Stimulated activated CD8-positive, alpha-beta memory T cell treated with anti-CD3 and anti-CD28 coated beads, Interleukin-12 subunit alpha, Interleukin-12 subunit beta, amount 100 ng/mL, for 24 hours (primary cell): ENCODE measurements around the gene C4orf36.

Experiments used
- DNase-seq: peaks from one replicate; pipeline ENCODE4 v3.0.0-alpha.2; 2020; ENCODE audit errors: extremely low read depth

Gene C4orf36, protein sequence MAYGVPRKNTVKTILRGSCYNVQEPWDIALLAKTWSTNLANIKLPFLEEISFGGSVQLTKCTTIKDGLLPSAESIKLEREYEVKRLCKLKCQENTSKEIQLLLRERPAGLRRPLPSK

DNA sequence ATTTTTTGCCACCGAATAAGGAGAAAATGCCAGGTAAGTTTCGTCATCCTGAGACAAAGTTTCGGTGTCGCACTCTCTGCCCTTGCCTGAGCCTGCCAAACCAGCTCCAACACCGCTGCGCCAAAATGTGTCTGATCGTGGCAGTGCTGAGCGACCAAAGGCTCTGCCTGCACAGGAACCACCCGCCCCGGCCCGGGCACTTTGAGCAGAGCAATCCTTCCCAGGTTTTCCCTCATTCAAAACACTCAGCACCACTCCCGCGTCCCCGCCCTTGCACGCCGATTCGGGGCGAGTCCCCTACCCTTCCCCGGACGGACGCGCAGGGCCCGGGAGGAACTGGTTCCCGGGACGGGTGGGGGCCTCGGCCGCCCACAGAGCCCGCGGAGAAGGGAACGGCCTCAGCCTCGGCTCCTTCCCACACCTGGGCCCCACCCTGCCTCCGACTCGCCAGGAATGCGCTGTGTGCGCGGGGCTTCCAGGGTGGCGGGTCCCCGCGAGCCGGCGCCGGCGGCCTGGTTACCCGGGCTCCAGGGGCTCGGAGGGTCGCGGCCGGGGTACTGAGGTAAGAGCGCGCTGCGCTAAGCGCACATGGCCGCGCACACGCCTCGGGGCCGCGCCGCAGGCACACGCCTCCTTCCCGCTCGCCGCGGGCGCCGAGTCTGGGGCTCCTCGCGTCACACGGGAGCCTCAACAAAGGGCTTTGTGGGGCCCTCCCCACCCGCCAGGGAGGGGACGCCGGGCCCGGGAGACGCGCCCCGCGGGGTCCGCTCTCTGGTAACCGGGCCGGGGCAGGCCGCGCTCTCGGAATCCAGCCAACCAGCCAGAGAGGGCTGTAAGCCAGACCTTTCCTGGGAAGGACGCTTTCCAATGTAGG, at the start of gene C4orf36:
Gene C4orf36 (minus strand): TSS at position 661 of the 874 bp plus-strand sequence. CDS start 902 bp downstream, outside the sequence.
- no peak for DNase-seq

DNA sequence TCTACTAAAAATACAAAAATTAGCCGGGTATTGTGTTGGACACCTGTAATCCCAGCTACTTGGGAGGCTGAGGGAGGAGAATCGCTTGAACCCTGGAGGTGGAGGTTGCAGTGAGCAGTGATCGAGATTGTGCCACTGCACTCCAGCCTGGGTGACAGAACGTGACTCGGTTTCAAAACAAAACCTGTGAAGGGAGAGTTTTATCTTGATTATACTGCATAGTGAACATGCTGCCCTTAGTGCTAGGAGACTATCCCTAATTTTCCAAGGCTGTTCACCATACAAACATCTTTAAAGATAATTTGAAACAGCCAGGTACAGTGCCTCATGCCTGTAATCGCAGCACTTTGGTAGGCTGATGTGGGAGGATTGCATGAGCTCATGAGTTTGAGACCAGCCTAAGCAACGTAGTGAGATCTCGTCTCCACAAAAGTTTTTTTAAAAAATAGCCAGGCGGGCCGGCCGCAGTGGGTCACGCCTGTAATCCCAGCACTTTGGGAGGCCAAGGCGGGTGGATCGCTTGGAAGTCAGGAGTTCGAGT, 48.8 kb upstream of the C4orf36 start:
- DNase-seq: no peak

DNA sequence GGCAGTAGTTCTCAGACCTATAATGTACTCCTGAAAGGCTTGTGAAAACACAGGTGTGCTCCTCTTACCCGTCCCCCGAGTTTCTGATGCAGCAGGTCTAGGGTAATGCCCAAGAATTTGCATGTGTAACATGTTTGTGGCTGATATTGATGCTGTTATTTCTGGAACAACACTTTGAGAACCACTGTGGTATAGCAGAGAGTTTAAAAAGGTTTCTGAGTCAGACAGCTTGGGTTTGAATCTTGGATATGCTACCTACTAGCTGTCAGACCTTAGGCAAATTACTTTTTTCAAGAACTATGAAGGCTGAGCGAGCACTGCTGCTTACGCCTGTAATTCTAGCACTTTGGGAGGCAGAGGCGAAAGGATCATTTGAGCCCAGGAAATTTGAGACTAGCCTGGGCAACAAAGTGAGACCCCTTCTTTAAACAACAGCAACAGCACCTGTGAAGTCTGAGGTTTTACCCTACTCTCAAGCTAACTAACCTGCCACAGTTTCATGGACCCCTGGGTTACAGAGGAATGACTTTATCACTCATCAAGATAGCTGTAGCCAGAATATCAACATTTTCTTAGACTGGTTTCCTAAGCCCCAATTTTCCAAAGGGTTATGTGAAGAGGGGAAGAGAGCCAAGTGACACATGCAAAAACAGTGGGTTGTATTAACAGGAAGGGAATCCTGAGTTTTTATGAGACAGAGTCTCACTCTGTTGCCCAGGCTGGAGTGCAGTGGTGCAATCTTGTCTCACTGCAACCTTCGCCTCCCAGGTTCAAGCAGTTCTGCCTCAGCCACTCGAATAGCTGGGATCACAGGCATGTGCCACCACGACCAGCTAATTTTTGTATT, 47.7 kb upstream of the C4orf36 start:
- DNase-seq: no peak

DNA sequence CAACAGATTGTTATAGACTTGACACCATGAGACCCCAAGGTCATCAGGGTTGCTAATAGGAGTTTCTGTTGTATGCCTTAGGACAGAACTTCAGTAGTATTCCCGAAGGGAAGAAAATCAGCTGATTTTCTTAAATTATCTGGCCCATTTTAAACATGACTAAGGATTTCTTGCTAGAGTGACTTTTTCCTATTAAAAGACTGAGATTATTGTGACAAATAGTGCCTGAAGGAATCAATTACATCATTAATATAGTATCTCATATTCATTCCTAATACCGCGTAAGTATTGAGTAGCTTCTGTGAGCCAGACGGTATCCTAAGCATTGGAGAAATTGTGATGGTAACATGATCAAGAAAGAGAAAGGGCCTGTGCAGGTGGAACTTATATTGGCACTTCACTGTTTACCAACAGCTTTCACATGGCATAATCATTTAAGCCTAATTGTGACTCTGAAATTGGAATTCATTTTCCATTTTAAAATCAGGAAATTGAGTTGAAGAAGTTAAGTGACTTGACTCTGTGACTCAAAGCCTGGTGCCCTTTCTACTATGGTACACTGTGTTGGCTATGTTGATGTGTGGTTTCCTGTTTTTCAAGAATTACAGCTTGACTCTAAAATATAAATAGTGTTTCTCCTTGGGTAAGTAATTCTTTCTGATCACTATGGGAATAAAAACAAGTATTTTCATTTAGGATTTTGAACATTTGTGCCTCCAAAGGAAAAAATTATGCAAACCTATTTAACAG, 46.7 kb upstream of the C4orf36 start:
- DNase-seq: no peak

DNA sequence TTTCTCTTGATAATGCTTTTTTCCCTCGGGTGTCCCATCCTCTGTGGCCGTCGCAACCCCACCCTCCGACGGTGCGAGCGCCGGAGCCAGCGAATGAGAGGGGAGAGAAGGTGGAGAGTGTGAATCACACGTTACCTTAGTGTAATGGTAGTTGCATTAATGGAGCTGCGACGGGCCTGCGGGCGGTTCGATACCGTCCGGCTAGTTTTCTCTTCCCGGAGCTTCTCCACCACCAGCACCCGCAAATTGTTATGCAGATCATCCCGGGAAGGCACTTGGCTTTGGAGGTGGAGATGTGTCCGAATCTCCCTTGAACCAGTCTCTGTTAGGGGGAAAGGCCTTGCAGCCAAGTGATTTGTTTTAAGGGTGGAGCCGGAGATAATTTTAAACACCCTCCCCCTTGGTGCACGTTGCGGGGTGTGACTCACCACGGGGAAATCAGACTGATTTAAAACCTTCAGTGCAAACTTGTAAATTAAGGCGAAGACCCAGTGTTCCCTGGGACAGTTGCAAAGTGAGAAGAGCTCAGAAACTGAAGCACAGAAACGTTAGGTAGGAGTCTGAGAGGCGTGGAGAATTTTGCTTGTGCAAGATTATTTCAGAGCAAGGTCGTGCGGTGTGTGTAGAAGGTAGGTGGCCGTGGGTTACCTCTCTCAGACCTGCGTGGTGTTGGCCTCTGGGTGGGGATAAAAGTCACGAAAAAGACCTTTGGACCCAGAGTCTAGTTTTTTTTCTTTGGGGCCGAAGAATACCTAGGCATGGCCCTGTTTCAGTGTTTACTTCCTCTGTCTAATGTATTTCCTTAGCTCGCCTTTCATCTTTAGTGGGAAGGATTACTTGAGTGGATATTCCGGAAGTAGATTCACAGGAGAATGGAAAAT, 43.9 kb upstream of the C4orf36 start:
- peak; percentile 50 for DNase-seq

DNA sequence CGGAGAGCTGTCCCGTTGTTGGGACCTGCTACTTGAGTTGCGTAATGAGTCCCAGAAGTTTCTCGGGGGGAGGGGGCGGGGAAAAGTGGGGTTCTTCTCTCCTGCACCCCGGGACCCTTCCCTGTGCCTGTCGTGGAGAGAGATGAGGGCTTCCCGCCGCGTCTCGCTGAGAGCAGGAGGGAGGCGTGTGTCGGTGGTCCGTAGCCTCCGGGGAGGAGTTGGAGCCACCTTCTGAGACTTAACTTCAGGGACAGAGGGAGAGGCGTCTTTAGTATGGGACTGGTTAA, 43.3 kb upstream of the C4orf36 start:
- DNase-seq: no peak

DNA sequence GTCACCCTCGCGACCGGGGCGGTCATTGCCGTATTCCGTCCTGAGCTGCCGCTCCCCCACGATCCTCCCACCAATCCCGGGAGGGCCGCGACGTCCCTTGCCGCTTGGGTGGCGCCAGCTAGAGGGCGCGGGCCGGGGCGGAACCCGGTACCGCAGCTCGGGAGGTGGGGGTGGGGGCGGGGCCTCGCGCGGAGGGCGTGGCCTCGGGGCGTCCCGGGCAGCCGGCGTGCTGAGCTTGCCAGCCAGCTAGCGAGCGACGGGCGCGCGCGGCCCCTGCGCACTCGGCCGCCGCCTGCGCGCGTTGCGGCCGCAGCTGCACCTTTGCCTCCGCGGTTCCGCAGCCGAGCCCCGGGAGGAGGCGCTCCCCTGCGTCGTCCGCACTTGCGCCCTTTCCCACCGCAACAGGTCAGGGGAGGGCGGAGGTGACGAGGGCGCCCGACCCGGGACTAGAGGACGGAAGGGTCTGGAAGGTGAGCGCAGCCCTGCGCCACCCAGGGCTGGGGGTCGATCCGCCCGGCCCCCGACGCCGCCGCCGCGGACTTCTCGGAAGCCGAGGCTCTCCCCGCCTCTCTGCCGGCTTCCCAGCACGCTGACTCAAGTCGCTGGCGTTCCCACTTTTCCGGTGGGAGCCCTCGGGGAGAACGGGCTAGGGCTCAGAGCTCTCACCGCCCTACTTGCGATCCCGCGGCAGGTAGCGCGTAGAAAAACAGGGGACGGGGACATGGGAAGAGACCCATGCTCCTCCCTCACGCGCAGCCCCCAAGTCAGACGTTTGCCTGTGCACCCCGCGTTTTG, 42.7 kb upstream of the C4orf36 start, which contains the start of gene AFF1:
Gene AFF1 (plus strand): TSS at position 241 of the 795 bp plus-strand sequence. CDS start 13,523 bp downstream, outside the sequence.
- DNase-seq: peak; percentile 73

DNA sequence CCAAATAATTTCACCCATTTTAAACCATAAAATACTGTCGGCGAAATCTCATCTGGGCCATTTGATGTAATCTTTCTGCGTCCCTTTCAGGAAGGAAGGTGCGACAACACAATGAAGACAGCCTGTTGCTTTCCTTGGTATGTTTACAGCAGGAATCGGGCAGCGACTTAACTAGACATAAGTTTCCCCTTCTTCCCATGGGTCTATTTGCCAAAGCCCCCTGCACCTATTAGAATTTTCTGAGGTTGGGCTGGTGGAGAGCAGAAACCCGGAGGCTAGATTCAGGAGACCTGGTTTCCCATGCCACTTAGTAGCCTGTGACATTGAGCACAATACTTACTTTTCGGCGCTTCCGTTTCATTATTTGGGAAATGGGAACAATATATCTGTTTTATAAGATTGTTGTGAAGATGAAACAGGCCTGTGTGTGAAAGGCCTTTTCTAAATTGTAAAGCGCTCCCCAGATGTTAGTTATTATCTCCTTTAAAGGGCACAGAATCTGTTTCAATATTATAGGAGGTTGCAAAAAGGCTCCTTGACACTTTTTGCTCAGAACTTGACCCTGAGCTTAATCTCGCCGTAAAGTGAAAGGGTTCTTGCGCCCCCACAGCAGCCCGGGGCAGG, 42.0 kb upstream of the C4orf36 start:
- no peak for DNase-seq

DNA sequence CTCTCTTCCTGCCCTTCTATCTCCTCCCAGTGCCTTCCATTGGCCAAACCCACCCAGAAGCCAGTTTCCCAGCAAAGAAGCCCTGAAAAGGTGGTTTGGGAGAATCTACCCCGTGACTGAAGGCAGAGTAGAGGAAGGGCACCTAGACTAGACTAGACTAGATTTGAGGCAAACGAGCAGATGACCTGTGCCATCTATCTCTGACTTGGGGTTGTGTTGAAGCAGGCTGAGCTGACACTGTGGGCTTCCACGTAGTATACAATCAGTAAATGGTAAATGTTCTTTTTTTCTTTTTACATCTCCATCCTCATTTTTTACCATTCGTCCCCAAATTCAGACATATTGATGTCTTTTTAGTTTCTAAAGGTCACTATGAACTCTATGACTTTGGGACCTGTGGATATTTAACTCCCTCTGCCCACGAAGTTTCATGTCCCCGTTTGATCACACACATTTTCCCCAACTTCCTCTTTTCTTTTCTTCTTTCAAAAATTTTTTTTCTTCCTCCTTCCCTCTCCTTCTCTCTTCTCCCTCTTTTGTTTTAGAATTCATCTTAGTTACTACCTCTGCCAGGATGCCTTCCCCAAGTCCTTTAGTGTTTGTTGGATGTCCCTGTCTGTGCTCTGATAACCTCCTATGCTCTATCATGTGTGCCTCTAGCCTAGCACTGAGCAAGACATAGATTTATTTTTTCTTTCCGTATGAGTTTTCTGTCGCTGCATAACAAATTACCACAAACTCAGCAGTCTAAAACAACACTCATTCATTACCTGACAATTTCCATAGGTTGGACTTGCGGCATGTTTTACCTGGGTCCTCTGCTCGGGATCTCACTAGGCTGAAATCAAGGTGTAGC, 36.4 kb upstream of the C4orf36 start:
- no peak for DNase-seq

DNA sequence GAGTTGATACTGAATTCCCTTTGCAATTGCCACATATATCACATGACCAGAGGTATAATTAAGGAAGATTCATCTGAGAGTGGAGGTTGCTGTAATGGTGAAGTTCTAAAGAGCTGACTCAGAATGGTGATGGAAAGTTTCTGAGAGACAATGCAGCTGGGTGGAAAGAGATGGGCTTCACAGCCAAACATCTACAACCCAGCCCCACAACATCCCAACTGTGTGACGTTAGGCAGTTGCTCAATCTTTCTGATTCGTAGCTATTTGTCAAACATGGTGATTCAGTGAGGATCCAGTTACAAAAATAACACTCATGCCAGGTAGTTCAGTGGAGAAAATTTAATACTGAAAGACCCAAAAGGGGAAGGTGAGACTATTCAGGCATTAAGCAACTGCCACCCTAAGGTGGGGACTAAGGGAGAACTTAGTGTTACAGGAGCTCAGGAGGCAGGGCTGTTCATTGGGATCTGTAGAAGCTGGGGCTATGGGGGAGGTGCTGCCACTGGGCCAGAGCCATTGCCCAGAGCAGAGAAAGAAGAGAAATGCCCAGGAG, 35.7 kb upstream of the C4orf36 start:
- no peak for DNase-seq

DNA sequence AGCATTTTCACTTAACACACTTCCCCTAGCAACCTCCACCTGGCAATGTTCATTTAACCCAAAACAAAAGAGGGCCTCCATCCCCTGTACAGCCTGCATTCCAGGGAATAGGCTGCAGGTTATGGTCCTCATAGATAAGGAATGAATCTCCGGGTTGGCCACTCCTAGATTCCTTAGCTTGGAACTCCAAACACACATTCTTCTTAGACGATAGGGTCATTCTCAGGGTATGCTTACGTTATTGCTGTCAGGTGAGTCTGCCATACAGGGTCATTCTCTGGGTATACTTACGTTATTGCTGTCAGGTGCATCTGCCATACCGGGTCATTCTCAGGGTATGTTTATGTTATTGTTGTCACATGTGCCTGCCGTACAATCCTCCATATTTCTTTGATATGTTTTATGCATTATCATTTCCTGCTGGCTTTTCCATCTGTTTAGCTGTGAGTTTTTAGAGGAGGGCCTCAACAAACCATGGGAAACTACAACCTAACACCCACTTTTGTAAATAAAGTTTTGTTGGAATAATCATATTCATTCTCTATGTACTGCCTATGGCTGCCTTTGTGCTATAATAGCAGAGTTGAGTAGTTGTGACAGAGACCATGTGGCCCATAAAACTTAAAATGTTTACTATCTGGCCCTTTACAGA, 34.3 kb upstream of the C4orf36 start:
- no peak for DNase-seq

DNA sequence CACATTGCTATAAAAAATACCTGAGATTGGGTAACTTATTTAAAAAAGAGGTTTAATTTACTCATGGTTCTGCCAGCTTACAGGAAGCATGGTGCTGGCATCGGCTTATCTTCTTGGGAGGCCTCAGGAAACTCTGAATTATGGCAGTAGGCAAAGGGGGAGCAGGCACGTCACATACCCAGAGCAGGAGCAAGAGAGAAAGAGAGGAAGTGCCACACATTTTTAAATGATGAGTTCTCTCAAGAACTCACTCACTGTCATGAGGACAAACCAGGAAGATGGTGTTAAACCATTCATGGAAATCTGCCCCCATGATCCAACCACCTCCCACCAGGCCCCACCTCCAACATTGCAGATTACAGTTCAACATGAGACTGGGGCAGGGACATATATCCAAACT, 32.6 kb upstream of the C4orf36 start:
- DNase-seq: no peak

DNA sequence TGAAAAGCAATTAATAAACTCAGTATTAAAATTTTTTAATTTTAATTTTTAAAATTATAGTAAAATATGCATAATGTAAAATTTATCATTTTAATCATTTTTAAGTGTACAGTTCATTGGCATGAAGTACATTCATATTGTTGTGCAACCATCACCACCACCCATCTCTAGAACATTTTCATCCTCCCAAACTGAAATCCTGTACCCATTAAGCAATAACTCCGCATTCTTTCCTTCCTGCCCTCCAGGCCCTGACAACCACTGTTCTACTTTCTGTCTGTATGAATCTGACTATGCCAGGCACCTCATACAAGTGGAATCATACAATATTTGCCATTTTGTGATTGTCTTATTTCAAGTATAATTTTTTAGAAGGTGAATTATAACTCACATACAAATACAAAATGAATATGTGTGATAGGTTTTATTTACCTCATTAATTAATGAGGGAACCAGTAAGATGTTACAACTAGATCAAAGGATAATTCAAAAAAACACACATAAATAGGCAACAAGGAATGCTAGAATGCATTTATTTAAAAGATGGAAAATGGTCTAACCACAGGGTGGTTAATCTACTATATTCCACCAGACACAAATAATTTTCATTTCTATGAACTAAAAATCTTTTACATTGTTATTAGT, 29.5 kb upstream of the C4orf36 start:
- no peak for DNase-seq

DNA sequence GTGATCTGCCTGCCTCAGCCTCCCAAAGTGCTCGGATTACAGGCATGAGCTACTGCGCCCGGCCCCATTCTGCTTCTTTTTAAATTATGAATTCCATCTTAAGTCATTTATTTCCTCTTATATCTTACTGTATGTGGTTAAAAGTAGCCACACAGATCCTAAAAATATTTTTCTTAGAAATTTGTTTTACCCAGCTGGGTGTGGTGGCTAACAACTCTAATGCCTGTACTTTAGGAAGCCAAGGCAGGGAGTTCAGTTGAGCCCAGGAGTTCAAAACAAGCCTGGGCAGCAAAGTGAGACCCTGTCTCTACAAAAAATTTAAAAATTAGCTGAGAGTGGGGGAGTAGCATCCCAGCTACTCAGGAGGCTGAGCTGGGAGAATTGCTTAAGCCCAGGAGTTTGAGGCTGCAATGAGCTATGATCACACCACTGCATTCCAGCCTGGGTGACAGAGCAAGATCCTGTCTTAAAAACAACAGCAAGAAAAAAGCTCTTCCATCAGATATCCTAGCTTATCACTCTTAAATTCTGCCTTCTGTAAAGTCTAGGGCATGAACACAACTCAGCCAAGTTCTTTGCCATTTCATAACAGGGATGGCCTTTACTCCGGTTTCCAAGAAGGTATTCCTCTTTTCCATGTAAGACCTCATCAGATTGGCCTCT, 27.5 kb upstream of the C4orf36 start:
- no peak for DNase-seq

DNA sequence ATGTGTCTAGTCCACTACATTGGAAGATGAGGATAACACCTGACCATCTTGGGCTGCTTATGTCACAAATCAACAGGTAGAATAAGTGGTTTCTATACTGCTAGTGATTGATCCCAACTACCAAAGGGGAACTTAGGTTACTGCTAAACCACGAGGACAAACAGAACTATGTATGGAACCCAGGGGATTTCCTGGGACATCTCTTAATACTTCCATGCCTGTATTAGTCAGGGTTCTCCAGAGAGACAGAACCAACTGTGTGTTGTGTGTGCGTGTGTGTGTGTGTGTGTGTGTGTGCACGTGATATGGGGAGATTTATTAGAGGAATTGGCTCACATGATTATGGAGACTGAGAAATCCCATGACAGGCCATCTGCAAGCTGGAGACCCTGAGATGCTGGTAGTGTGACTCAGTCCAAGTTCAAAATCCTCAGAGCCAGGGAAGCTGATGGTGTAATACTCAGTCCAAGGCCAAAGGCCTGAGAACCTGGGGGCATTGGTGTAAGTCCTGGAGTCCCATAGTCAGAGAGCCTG, 26.4 kb upstream of the C4orf36 start:
- no peak for DNase-seq
